ENCODE measurements around the gene LMO2. TPM values are rescaled to one million over a fixed set of nuclear protein-coding genes. Genes with fewer than 3 reads are reported as not detected.

Gene LMO2
- total RNA-seq, 3 donors from 2014 or later (not counting 1 experiment from before 2014, with no cell fraction given) = 2.8 to 9.6 (median 5.6) TPM

DNA sequence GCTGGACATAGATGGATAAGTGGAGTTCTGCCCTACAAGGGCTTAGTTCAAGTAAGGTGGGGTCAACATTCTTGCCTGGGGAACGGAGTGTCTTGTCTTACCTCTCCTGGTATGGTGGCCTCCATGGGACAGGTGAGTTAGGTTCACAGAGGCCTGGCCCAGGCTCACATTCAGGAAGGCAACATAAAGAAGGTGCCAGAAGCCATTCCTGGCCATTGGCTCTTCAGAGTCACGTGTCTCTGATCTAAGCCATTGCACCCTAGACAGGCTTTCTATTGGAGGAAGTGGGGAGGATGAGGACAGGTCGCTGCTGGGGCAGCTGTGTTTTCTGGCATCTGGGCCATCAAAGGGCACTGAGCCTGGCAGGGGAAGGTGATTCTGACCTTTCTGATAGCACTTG, 14.8 kb downstream of the LMO2 start:
- Histone ChIP-seq H3K36me3 (ENCODE audit: control insufficient read depth, insufficient read depth, low read length) (no peaks in the 10 kb centered on the region), H3K9me3 (ENCODE audit: control insufficient read depth, insufficient read depth, low read length) (no peaks in the 10 kb centered on the region), H3K4me1 (ENCODE audit: control insufficient read depth, insufficient read depth, low read length) (no peaks in the 10 kb centered on the region), H3K4me3 (ENCODE audit: low read length) (no peak overlapping the region), H3K27ac (ENCODE audit: low read length) (no peak overlapping the region), H3K27me3 (ENCODE audit: control insufficient read depth, insufficient read depth, low read length) (peaks cover 18% of the 10 kb centered on the region)
- no peak for ATAC-seq
- intact Hi-C loops (cut with micrococcal nuclease) = no loop called here
- Mint-ChIP-seq H3K4me3 (no peak overlapping the region), H3K27ac (no peak overlapping the region), H3K4me1 (no peaks in the 10 kb centered on the region), H3K27me3 (ENCODE audit: low read depth in 2 of 2) (peaks cover 58 to 83% of the 10 kb centered on the region in 2 donors), H3K9me3 (no peaks in the 10 kb centered on the region), H3K36me3 (no peaks in the 10 kb centered on the region)
- no peak for DNase-seq
- 71% methylated on average over 3 of the region's 3 CpGs for WGBS (ENCODE audit: insufficient coverage)
- TF ChIP-seq, protein P1, sequence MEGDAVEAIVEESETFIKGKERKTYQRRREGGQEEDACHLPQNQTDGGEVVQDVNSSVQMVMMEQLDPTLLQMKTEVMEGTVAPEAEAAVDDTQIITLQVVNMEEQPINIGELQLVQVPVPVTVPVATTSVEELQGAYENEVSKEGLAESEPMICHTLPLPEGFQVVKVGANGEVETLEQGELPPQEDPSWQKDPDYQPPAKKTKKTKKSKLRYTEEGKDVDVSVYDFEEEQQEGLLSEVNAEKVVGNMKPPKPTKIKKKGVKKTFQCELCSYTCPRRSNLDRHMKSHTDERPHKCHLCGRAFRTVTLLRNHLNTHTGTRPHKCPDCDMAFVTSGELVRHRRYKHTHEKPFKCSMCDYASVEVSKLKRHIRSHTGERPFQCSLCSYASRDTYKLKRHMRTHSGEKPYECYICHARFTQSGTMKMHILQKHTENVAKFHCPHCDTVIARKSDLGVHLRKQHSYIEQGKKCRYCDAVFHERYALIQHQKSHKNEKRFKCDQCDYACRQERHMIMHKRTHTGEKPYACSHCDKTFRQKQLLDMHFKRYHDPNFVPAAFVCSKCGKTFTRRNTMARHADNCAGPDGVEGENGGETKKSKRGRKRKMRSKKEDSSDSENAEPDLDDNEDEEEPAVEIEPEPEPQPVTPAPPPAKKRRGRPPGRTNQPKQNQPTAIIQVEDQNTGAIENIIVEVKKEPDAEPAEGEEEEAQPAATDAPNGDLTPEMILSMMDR (IDR thresholded peaks at IDR 0.05) = no peak

DNA sequence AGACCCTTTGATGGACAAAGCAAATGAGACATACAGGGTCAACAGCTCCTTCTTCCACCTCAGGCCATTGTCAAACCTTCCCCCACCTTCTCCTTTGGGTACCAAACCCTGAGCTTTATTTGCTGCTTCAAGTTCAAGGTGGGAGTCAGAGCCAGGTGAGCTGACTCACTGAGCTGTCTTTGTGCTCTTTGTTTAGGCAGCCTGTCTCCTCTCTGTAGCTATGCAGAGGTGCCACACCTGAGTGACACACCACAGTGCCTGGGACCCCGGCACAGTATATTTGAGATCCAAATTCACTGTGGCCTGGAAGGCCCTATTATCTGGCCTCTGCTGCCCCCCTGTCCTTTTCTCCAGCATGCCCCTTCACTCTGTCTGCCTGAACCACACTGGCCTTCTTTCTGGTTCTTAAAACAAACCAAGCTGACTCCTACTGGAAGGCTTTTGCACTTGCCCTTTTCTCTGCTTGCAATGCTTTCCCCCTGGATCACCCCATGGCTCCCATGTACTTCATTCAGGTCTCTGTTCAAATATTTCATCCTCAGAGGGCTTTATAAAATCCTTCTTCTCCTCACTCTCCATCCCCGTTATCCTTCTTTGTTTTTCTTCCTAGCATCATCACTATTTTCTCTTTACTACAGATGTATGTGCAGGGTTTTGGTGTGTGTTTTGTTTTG, 16.1 kb downstream of the LMO2 start:
- Mint-ChIP-seq H3K4me1 (peaks cover 0 to 2% of the 10 kb centered on the region in 2 donors), H3K27me3 (ENCODE audit: low read depth in 2 of 2) (peaks cover 54 to 83% of the 10 kb centered on the region in 2 donors), H3K4me3 (no peak overlapping the region), H3K36me3 (no peaks in the 10 kb centered on the region), H3K9me3 (no peaks in the 10 kb centered on the region), H3K27ac (no peak overlapping the region)
- 79% methylated on average over 1 of the region's 2 CpGs for WGBS (ENCODE audit: insufficient coverage)
- Histone ChIP-seq H3K27ac (ENCODE audit: low read length) (no peak overlapping the region), H3K9me3 (ENCODE audit: control insufficient read depth, insufficient read depth, low read length) (no peaks in the 10 kb centered on the region), H3K27me3 (ENCODE audit: control insufficient read depth, insufficient read depth, low read length) (peaks cover 27% of the 10 kb centered on the region), H3K4me3 (ENCODE audit: low read length) (no peak overlapping the region), H3K4me1 (ENCODE audit: control insufficient read depth, insufficient read depth, low read length) (peaks cover under 1% of the 10 kb centered on the region), H3K36me3 (ENCODE audit: control insufficient read depth, insufficient read depth, low read length) (no peaks in the 10 kb centered on the region)
- DNase-seq = no peak
- no peak for ATAC-seq
- TF ChIP-seq, protein P1 (IDR thresholded peaks at IDR 0.05) = no peak
- intact Hi-C loops (cut with micrococcal nuclease) = no loop called here

DNA sequence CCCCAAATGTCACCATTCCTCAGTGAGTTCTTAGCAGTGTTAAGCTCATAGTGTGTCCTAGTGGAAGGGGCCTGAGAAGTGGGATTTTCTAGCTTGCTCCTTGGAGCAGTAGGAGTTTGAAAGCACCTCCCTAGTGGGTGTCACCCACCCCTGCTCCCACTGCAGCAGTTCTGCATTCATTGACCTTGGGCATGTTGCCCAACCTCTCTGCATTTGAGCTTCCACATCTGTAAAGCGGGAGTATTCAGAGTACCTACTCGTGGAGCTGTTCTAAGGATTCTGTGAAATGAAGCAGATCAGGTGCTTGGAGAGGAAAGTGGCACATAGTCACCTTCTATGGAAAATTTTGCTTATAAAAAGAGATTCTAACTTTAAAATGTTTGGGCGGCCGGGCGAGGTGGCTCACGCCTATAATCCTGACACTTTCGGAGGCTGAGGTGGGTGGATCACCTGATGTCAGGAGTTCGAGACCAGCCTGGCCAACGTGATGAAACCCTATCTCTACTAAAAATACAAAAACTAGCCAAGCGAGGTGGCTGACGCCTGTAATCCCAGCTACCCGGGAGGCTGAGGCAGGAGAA, 16.9 kb downstream of the LMO2 start:
- peaks cover 7% of the 10 kb centered on the region for H3K4me1 ChIP-seq (ENCODE audit: control insufficient read depth, insufficient read depth, low read length)
- intact Hi-C loops (cut with micrococcal nuclease) = no loop called here
- no peaks in the 10 kb centered on the region for H3K9me3 ChIP-seq (ENCODE audit: control insufficient read depth, insufficient read depth, low read length)
- Mint-ChIP-seq H3K27me3 (ENCODE audit: low read depth in 2 of 2) (peaks cover 56 to 84% of the 10 kb centered on the region in 2 donors), H3K36me3 (no peaks in the 10 kb centered on the region), H3K4me3 (no peak overlapping the region), H3K4me1 (peaks cover 2 to 8% of the 10 kb centered on the region in 2 donors), H3K27ac (no peak overlapping the region), H3K9me3 (no peaks in the 10 kb centered on the region)
- WGBS (ENCODE audit: insufficient coverage) = 88% methylated on average over 12 of the region's 12 CpGs
- TF ChIP-seq, protein P1 (IDR thresholded peaks at IDR 0.05) = no peak
- ATAC-seq (no peak), DNase-seq (no peak)
- no peaks in the 10 kb centered on the region for H3K36me3 ChIP-seq (ENCODE audit: control insufficient read depth, insufficient read depth, low read length)
- no peak overlapping the region for H3K27ac ChIP-seq (ENCODE audit: low read length)
- peaks cover 32% of the 10 kb centered on the region for H3K27me3 ChIP-seq (ENCODE audit: control insufficient read depth, insufficient read depth, low read length)
- no peak overlapping the region for H3K4me3 ChIP-seq (ENCODE audit: low read length)

Data from natural killer cell (primary cell).